Epithelial cell of proximal tubule (primary cell): ENCODE data around the gene SKP2. TPM values are rescaled to one million over a fixed set of nuclear protein-coding genes. Genes with fewer than 3 reads are reported as not detected.
"Not testable (repeated sequence)": the region's sequence is repeated elsewhere in the genome, so short reads cannot be mapped to it uniquely, and the experiment has no call there.

Experiments
- DNase-seq: peaks from one replicate; pipeline ENCODE4 v3.0.0-alpha.2; 2011; ENCODE audit warnings: low read depth
- H3K4me3 ChIP-seq: 2 replicates; pipeline ENCODE4 v1.5.1; 2011; ENCODE audit warnings: low read depth, mild to moderate bottlenecking, low read length
- total RNA-seq: library from RNA; depleted of rRNA; stranded (reverse); fragments of >200 nt; gene quantifications from 2 replicates; pipeline ENCODE4 v1.2.3, GENCODE V29; 2015
- TF ChIP-seq, protein P1 (sequence below): conservative IDR thresholded peaks from 2 replicates; pipeline ENCODE4 v1.5.1; 2012; ENCODE audit warnings: low read depth, mild to moderate bottlenecking, low read length

SKP2 gene
- total RNA-seq, 1 donor from 2014 or later, result 25.2 TPM

DNA sequence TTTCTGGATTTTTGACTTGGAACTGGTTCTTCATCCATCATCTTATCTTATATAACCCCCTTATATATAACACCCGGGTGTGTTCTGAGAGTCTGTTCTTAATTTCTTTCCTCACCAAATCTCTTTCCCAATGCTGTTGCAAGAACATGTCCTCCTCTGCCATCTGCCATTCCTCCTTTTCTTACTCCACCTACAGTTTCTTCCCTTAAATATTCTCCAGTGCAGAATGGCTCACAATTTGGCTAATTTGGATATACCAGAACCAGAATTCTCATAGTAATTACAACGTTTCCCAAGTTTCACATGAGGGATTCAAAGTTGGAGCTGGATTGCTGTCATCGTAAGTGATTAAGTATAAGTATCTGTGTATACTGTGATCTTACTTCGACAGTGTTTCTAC, 28.0 kb downstream of the SKP2 start:
- TF ChIP-seq, protein P1, sequence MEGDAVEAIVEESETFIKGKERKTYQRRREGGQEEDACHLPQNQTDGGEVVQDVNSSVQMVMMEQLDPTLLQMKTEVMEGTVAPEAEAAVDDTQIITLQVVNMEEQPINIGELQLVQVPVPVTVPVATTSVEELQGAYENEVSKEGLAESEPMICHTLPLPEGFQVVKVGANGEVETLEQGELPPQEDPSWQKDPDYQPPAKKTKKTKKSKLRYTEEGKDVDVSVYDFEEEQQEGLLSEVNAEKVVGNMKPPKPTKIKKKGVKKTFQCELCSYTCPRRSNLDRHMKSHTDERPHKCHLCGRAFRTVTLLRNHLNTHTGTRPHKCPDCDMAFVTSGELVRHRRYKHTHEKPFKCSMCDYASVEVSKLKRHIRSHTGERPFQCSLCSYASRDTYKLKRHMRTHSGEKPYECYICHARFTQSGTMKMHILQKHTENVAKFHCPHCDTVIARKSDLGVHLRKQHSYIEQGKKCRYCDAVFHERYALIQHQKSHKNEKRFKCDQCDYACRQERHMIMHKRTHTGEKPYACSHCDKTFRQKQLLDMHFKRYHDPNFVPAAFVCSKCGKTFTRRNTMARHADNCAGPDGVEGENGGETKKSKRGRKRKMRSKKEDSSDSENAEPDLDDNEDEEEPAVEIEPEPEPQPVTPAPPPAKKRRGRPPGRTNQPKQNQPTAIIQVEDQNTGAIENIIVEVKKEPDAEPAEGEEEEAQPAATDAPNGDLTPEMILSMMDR, result no peak

DNA sequence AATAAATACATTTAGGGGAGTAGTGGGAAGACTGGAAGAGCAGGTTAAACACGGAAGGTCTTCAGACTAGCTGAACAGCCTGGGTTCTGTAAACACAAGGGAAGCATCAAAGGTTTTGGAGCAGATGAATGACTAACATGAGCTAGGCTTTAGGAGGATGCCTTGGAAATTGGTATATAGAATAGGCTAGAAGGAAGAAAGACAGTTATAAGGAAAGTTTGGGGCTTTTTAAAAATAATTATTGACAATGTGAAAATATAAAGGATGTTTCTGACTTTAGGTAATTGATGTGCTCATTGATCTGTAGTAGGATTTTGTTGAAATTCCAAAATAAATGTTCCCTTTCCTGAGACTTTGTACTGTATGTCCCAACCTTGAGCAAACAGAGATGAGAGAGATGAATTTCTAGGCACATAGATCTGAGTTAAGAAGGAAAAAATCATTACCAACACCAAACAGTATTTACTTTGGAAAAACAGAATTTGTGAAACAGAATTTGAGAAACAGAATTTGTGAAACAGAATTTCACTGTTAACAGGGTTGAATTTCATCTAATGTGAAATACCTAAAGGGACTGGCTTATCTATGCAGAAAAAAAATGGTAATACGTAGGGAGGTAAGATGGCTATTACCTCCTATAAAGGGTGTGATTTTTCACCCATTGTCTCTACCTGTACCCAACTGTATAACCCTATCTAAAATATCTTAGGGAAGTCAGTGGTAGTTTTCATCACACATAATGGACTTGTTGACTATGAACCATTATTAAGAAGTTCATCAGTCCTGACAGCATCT, 28.8 kb downstream of the SKP2 start:
- TF ChIP-seq, protein P1, result no peak
- no peak overlapping the region for H3K4me3 ChIP-seq
- no peak for DNase-seq

More for the DNA sequence above, 28.0 kb downstream of the SKP2 start:
- DNase-seq, result no peak
- H3K4me3 ChIP-seq, result no peak overlapping the region

DNA sequence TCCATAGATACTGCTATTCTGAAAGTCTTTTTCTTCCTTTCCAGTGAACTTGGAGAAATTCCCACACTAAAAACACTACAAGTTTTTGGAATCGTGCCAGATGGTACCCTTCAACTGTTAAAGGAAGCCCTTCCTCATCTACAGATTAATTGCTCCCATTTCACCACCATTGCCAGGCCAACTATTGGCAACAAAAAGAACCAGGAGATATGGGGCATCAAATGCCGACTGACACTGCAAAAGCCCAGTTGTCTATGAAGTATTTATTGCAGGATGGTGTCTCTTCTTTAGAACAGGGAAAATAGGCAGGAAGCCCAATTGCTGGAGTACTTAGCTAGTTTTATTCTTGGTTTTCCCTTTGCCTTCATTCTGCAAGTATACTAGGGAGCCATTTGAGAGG, 29.9 kb downstream of the SKP2 start:
- TF ChIP-seq, protein P1, result no peak
- no peak for DNase-seq
- H3K4me3 ChIP-seq, result no peak overlapping the region

DNA sequence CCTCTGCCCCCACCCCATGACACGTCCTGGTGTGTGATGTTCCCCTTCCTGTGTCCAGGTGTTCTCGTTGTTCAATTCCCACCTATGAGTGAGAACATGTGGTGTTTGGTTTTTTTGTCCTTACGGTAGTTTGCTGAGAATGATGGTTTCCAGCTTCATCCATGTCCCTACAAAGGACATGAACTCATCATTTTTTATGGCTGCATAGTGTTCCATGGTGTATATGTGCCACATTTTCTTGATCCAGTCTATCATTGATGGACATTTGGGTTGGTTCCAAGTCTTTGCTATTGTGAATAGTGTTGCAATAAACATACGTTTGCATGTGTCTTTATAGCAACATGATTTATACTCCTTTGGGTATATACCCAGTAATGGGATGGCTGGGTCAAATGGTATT, 32.5 kb downstream of the SKP2 start:
- DNase-seq, H3K4me3 ChIP-seq: not testable (repeated sequence)

DNA sequence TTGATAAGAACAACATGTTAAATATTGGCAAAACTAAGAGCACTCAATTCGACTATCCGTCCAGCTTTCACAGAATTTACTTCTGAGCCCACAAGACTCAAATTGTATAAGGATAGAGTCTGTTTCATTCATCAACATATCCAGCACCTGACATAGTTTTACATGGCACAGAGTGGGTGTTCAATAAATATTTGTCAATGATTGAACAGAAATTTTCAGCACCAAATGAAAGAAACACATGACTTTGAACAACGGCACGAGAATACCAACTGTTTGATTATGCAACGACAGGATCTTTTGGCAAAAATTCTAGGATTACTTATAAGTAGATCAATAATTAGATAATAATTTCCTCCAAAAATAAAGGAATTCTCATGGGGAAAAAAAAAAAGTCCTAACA, 41.8 kb downstream of the SKP2 start:
- TF ChIP-seq, protein P1, result no peak
- DNase-seq, result no peak
- no peak overlapping the region for H3K4me3 ChIP-seq

DNA sequence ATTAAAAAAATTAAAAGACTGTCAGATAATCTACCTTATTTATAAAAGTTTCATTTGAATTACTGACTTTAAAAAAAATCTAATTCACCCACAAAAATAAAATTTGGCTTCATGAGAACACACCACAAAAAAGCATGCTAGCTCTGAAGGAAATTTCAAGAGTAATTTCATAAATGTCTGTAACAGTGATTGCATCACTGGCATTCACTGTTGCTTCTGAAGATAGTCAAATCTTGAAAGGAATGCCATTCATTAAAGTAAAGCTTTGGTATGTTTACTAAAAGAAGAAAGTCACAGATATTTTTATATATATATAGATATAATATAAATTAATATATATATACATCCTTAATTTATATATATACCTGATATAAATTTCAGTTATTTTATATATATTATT, 46.4 kb downstream of the SKP2 start:
- no peak for DNase-seq
- no peak overlapping the region for H3K4me3 ChIP-seq
- TF ChIP-seq, protein P1, result no peak

DNA sequence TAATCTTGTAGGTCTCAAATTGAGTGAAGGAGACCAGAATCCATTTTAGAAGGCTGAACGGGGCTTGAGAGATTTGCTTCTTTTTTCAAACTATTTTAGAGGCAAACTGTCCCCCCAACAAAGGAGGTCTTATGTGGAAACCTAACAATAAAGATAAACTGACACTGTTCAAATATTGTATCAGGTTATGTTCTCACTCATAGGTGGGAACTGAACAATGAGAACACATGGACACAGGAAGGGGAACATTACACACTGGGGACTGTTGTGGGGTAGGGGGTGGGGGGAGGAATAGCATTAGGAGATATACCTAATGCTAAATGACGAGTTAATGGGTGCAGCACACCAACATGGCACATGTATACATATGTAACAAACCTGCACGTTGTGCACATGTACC, 46.9 kb downstream of the SKP2 start:
- DNase-seq, H3K4me3 ChIP-seq: not testable (repeated sequence)

DNA sequence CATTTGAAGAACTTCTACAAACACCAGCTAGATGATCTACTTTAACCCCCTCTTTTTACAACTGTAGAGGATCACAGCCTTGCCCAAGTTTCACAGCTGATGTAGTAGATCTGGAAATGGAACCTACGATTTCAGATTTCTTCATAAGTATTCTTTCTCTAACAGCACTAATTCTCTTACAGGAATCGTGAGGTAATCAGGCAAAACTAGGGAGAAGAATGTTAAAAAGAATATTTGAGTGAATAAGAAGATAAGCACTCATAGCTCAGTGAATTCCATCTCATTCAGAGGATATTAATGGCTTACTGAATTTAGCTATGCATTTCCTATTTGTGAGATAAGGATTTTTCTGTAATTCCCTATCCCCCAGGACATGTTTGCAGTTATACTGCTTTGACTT, 47.7 kb downstream of the SKP2 start:
- no peak for DNase-seq
- TF ChIP-seq, protein P1, result no peak
- H3K4me3 ChIP-seq, result no peak overlapping the region
